Dendritic cell treated with granulocyte-macrophage colony-stimulating factor and Interleukin-4, amounts not matched to agents 40 ng/mL and 50 ng/mL, for 4 days (primary cell): ENCODE data around the gene ENPP3.

Experiments
- H3K27ac Mint-ChIP-seq: one replicate; pipeline ENCODE4 v1.8.0; 2022; ENCODE audit warnings: mild to moderate bottlenecking, mixed read lengths
- H3K27me3 Mint-ChIP-seq: one replicate; pipeline ENCODE4 v1.8.0; 2022; ENCODE audit warnings: mild to moderate bottlenecking, mixed read lengths
- H3K36me3 Mint-ChIP-seq: one replicate; pipeline ENCODE4 v1.8.0; 2022; ENCODE audit warnings: low read depth, mixed read lengths
- H3K4me1 Mint-ChIP-seq: one replicate; pipeline ENCODE4 v1.8.0; 2022; ENCODE audit warnings: low read depth, mixed read lengths
- H3K4me3 Mint-ChIP-seq: one replicate; pipeline ENCODE4 v1.8.0; 2022; ENCODE audit warnings: mild to moderate bottlenecking, moderate library complexity, mixed read lengths
- H3K9me3 Mint-ChIP-seq: one replicate; pipeline ENCODE4 v1.8.0; 2022; ENCODE audit warnings: mixed read lengths
- intact Hi-C: fragments of 100-400 bp; cut with micrococcal nuclease; formaldehyde crosslinking; loops from one replicate; pipeline ENCODE4 v1.15.0; 2022

Gene ENPP3

DNA sequence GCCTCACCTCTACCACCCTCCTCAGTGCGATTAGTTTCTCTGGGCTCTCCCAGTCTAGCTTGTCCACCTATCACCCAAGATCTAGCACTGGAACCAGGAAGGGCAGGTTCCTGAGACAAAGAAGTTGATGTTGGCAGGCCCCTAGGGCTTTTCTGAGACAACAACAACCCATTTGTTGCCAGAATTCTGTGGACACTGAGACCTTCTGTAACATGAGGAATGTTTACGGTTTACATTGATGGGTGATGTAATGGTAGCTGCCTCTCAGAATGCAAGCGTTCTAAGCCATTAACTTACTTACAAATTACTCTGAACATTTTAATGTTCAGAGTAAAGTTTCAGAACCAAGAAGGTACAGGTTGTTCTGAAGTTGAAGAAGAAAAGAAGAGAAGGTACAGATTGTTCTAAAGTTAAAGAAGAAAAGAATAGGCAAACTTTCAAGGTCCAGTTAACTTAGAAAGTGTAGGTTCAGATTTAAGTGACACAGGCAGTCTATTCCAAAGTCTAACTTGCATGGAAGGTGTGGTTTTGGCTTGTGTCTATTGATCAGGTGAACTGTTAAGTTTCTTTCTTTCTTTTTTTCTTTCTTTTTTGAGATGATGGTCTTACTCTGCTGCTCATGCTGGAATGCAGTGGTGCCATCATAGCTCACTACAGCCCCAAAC, 5.3 kb upstream of the ENPP3 start:
- Mint-ChIP-seq H3K9me3 (no peaks in the 10 kb centered on the region), H3K27ac (no peak overlapping the region), H3K4me1 (no peaks in the 10 kb centered on the region), H3K4me3 (no peak overlapping the region), H3K36me3 (peaks cover 8% of the 10 kb centered on the region), H3K27me3 (peaks cover 2% of the 10 kb centered on the region)
- intact Hi-C loops, result no loop called here

DNA sequence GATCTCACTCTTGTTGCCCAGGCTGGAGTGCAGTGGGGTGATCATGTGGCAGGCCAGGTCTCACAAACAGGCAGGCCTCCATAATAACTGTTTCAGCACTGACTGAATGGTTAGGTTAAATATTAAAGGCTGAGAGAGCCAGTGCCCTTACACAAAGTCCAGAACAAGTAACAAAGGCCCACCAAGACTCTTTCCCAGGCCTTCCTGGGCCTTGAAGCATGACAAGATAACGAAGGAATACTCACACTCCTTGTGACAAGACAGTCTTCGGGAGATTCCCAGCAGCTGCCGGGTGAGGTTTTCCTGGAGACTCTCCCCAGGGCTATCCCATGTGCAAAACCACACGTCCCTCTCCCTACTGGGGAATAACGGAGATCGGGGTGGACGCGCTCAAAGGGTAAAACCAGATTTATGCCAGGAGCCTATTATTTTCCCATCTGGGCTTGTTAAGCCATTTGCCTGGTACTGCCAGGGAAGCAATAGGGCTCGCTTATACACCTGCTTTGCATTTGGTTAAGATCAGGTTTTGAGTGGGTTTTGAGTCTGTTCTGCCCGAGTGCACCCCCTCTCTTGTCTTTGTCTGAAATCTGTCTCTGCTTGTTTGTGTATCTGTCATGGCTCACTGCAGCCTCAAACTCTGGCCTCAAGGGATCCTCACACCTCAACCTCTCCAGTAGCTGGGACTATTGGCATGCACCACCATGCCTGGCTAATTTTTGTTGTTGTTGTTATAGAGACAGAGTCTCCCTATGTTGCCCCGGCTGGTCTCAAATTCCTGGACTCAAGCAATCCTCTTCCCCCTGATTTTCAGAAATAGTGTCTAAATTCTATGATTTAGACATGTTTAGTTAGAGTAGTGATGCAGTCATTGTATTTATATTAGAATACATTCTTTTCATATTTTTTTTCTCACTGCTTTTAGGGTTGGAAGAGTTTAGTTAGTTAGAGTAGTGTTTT, 1.4 kb upstream of the ENPP3 start:
- H3K27ac Mint-ChIP-seq, result no peak overlapping the region
- peaks cover 2% of the 10 kb centered on the region for H3K27me3 Mint-ChIP-seq
- no peak overlapping the region for H3K4me3 Mint-ChIP-seq
- no peaks in the 10 kb centered on the region for H3K36me3 Mint-ChIP-seq
- H3K4me1 Mint-ChIP-seq, result no peaks in the 10 kb centered on the region
- intact Hi-C loops, result no loop called here
- H3K9me3 Mint-ChIP-seq, result no peaks in the 10 kb centered on the region

DNA sequence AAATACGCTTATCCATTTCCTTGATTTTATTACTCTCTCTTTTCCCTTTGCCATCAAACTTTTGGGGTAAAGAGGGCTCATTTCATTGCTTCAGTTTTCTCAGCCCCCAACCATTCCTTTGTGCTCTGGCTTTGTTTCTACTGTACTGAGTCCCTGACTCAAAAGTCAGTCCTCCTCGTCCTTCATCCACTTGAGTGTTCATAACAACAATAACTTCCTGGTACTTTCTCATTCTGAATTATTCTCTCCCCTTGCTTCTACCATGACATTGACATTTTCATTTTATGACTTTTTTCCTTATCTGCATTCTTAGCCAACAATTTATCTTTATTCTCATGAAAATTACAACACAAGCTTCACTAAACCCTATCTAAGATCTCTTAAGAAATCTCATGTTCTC, 911 bp downstream of the ENPP3 start:
- intact Hi-C loops, result no loop called here
- Mint-ChIP-seq H3K36me3 (no peaks in the 10 kb centered on the region), H3K4me1 (no peaks in the 10 kb centered on the region), H3K27me3 (no peaks in the 10 kb centered on the region), H3K4me3 (no peak overlapping the region), H3K27ac (no peak overlapping the region), H3K9me3 (no peaks in the 10 kb centered on the region)

DNA sequence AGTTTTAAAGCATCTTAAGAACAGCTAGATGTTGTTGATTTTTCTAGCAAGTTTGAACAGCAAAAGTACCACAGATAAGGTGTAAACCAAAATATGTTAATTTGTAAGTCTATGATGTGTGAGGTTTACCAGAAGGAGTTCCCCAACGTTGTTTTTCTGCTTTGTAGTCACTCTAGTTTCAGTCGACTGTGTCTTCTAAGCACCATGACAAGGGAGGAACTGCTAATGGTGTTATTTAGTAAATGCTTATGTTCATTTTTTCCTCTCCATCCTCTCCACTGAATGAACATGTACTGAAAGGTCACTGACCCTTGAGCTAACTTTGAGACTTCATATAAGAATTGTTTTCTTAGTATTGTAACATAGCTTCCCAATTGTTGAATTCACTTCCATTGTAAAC, 3.0 kb downstream of the ENPP3 start:
- Mint-ChIP-seq H3K4me3 (no peak overlapping the region), H3K4me1 (no peaks in the 10 kb centered on the region), H3K9me3 (no peaks in the 10 kb centered on the region), H3K27ac (no peak overlapping the region), H3K36me3 (no peaks in the 10 kb centered on the region), H3K27me3 (no peaks in the 10 kb centered on the region)
- intact Hi-C loops, result no loop called here

DNA sequence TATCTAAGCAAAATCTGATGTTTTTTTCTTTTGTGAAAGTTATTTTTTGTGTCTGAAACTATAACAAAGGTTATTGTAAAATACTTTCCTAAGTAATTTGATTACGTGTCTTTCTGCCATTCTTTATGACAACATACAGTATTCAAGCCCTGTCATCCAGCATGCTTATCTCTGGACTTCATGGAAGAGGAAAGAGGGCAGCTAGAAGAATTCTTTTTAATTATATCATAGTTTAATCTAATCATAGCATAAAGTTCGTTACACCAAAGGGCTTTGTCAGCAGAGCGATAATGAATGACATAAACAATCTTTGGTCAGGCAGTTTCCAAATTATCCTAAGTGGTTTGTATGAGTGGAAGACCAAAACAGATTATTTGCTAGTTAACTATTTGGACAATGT, 3.5 kb downstream of the ENPP3 start:
- no peaks in the 10 kb centered on the region for H3K27me3 Mint-ChIP-seq
- H3K9me3 Mint-ChIP-seq, result no peaks in the 10 kb centered on the region
- no peaks in the 10 kb centered on the region for H3K4me1 Mint-ChIP-seq
- no peak overlapping the region for H3K27ac Mint-ChIP-seq
- no peak overlapping the region for H3K4me3 Mint-ChIP-seq
- H3K36me3 Mint-ChIP-seq, result no peaks in the 10 kb centered on the region
- intact Hi-C loops, result no loop called here

DNA sequence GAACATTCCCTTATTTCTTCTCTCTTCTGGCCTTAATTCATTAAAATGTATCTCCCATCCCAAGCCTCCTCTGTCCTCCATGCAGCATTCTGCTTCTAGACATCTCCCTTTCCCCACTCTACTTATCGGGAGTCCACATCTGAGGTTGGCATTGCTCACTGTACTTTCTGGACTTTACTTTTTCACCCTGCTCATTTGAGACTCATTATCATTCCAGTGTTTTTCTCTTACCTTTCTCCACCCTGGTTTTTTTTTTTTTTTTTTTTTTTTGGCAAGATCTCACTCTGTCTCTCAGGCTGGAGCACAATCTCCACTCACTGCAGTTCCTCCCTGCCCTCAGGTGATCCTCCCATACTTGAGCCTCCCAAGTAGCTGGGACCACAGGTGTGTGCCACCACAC, 4.5 kb downstream of the ENPP3 start:
- no peaks in the 10 kb centered on the region for H3K4me1 Mint-ChIP-seq
- H3K4me3 Mint-ChIP-seq, result no peak overlapping the region
- no peaks in the 10 kb centered on the region for H3K9me3 Mint-ChIP-seq
- intact Hi-C loops, result no loop called here
- H3K27me3 Mint-ChIP-seq, result no peaks in the 10 kb centered on the region
- no peaks in the 10 kb centered on the region for H3K36me3 Mint-ChIP-seq
- no peak overlapping the region for H3K27ac Mint-ChIP-seq

DNA sequence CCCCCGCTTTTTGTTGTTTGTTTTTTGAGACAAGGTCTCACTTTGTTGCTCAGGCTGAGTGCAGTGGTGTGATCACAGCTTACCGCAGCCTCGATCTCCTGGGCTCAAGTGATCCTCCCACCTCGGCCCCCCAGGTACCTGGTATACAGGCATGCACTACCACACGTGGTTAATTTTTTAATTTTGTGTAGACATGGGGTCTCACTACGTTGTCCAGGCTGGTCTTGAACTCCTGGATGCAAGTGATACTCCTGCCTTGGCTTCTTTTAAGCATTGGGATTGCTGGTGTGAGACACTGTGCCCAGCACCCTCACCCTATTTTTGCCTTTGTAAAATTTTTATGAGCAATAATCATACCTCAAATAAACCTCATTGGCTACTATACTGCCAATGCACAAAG, 5.5 kb downstream of the ENPP3 start:
- intact Hi-C loops, result no loop called here
- H3K4me1 Mint-ChIP-seq, result no peaks in the 10 kb centered on the region
- no peak overlapping the region for H3K27ac Mint-ChIP-seq
- no peaks in the 10 kb centered on the region for H3K36me3 Mint-ChIP-seq
- no peaks in the 10 kb centered on the region for H3K27me3 Mint-ChIP-seq
- no peak overlapping the region for H3K4me3 Mint-ChIP-seq
- no peaks in the 10 kb centered on the region for H3K9me3 Mint-ChIP-seq

DNA sequence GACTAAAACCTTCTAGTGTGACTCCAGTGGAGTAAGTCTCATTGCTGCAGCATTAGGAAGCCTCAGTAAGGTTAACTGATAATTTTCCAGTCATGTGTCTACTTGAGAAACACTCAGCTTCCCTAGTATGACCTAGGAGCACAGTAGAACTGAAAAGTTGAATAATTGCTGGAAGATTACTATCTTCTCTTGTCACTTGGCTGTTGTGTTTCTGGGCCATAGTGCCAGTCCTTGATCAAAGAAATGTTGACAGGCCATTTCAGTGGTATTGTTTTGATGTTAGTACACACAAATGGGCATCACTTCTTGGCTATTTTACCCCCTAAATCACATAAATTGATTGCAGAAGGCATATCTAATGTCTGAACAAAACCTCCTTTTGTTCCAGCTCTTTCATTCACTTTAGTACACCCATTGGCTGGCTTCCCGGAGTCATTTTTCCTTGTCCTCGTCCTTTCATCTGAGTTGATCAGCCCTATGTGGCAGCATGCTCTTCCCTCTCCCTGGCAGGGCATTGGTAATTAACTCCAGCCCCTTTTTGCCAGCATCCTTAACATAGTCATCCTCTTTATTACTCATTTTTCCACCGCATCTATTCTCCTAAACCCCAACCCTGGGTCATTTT, 6.0 kb downstream of the ENPP3 start:
- no peaks in the 10 kb centered on the region for H3K27me3 Mint-ChIP-seq
- H3K4me3 Mint-ChIP-seq, result no peak overlapping the region
- H3K27ac Mint-ChIP-seq, result no peak overlapping the region
- H3K4me1 Mint-ChIP-seq, result no peaks in the 10 kb centered on the region
- no peaks in the 10 kb centered on the region for H3K9me3 Mint-ChIP-seq
- intact Hi-C loops, result no loop called here
- no peaks in the 10 kb centered on the region for H3K36me3 Mint-ChIP-seq

DNA sequence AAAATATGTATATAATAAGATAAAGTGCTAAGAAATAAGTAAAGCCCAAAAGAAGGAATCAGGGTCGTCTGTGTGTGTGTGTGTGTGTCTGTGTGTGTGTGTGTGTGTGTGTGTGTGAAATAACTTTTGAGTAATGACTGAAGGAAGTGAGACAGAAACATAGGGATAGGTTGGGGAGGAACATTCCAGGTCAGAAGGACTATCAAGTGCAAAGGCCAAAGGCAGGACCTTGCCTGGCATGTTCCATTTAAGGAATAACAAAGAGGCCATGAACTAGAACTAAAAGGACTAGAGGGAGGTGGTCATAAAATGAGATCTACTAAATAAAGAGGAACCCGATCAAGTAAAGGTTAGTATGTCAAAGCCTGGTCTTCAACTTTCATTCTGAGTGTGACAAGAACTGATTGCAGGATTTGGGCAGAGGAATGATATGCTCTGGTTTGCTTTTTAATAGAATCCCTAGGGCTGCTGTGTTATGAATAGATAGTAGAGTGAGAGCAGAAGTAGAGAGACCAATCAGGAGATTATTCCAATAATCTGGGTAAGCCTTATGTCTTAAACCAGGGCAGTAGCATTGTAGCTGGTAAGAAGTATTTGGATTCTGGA, 6.9 kb downstream of the ENPP3 start:
- Mint-ChIP-seq H3K4me1 (no peaks in the 10 kb centered on the region), H3K27ac (no peak overlapping the region), H3K36me3 (no peaks in the 10 kb centered on the region), H3K9me3 (no peaks in the 10 kb centered on the region), H3K27me3 (no peaks in the 10 kb centered on the region), H3K4me3 (no peak overlapping the region)
- intact Hi-C loops, result no loop called here

DNA sequence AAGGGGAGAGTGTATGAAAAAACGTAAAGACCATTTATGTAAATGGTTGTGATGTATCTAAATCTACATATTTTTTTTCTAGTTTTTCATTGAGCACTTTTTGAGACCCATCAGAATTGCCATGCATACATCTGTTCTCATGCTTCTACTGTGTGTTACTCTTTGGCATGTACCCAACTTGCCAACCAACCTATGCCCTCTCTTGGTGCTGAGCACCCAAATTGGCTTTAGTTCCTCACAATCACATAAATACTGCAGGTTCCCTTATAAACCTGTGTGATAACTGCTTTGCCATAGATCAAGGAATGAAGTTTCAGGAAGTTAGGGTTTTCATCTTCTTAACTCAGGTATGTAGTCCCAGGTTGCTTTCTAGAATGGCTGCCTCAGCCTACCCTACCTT, 7.8 kb downstream of the ENPP3 start:
- no peaks in the 10 kb centered on the region for H3K36me3 Mint-ChIP-seq
- H3K4me1 Mint-ChIP-seq, result no peaks in the 10 kb centered on the region
- H3K9me3 Mint-ChIP-seq, result no peaks in the 10 kb centered on the region
- H3K4me3 Mint-ChIP-seq, result no peak overlapping the region
- H3K27me3 Mint-ChIP-seq, result no peaks in the 10 kb centered on the region
- no peak overlapping the region for H3K27ac Mint-ChIP-seq
- intact Hi-C loops, result no loop called here

DNA sequence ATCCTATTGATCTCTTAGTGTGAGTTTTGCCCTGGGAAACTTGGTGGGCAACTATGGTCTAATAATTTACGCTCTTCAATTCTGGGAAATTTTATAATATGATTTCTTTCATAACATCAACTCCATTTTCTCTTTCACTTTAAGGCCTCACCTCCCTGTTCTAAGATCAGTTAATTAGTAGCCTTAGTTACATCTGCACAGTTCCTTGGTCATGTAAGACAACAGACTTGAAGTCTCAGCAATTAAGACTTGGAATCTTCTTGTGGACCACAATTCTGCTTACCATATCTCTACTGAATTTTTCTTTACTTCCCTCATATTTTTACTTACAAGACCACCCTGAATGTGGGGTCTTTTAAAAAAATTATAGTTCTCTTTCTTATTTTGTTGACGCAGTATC, 8.7 kb downstream of the ENPP3 start:
- no peaks in the 10 kb centered on the region for H3K36me3 Mint-ChIP-seq
- no peaks in the 10 kb centered on the region for H3K4me1 Mint-ChIP-seq
- no peak overlapping the region for H3K27ac Mint-ChIP-seq
- no peaks in the 10 kb centered on the region for H3K9me3 Mint-ChIP-seq
- H3K27me3 Mint-ChIP-seq, result no peaks in the 10 kb centered on the region
- H3K4me3 Mint-ChIP-seq, result no peak overlapping the region
- intact Hi-C loops, result no loop called here

DNA sequence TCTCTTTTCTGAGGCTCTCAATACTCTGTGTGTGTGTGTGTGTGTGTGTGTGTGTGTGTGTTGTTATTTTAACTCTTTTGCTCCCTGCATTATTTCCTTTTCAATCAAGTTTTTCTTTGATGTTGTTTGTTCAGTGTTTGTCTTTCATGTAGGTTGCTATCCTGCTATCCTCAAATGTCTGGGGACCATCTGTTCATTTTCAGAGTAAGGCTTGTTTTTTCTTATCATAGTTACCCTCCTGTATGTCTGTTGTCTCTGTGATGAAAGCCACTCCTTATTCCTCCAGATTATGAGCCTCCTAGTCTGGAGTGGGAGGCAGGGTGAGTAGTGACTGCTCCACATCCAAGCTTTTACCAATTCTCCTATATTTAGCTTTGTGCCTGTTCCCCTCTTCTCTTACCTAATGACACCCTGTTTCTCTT, 9.2 kb downstream of the ENPP3 start:
- intact Hi-C loops, result no loop called here
- H3K27ac Mint-ChIP-seq, result no peak overlapping the region
- H3K4me1 Mint-ChIP-seq, result no peaks in the 10 kb centered on the region
- no peak overlapping the region for H3K4me3 Mint-ChIP-seq
- no peaks in the 10 kb centered on the region for H3K36me3 Mint-ChIP-seq
- H3K9me3 Mint-ChIP-seq, result no peaks in the 10 kb centered on the region
- H3K27me3 Mint-ChIP-seq, result no peaks in the 10 kb centered on the region

DNA sequence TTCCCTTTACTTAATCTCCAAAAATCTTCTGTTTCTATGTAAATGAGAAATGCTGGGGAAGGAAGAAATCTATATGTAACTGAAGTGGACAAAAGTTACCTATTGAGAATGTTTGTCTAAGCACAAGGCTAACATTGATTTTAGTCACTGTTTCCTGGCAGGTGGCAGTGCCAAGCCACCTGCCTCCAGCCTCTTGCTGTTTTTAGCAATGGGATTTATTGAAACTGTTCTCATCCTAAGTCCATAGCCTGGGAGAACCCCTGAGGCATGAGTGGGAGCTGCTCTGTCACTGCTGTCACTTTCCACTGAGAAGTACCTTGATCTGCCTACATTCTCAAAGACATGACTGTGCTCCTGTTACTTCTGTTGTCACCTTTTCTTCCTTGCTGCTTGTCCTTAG, 14.7 kb downstream of the ENPP3 start:
- no peak overlapping the region for H3K27ac Mint-ChIP-seq
- H3K36me3 Mint-ChIP-seq, result no peaks in the 10 kb centered on the region

DNA sequence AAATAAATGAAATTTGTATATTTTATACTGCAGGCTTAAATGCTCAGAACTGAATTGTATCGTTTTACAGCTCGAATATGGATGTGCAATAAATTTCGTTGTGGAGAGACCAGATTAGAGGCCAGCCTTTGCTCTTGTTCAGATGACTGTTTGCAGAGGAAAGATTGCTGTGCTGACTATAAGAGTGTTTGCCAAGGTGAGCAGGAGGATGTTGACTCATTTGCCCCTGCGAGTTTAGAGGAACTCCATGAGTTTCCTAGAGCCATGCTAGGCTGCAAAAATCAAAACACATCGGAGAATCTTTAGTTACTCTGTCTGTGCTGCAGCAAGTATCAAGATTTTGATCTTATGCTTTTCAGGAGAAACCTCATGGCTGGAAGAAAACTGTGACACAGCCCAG, 15.4 kb downstream of the ENPP3 start:
- H3K4me3 Mint-ChIP-seq, result no peak overlapping the region
- intact Hi-C loops, result no loop called here
- H3K4me1 Mint-ChIP-seq, result no peaks in the 10 kb centered on the region
- no peaks in the 10 kb centered on the region for H3K9me3 Mint-ChIP-seq
- H3K36me3 Mint-ChIP-seq, result no peaks in the 10 kb centered on the region
- no peak overlapping the region for H3K27ac Mint-ChIP-seq
- no peaks in the 10 kb centered on the region for H3K27me3 Mint-ChIP-seq

More for the DNA sequence above, 14.7 kb downstream of the ENPP3 start:
- no peaks in the 10 kb centered on the region for H3K27me3 Mint-ChIP-seq
- intact Hi-C loops, result no loop called here
- no peaks in the 10 kb centered on the region for H3K9me3 Mint-ChIP-seq
- no peaks in the 10 kb centered on the region for H3K4me1 Mint-ChIP-seq
- no peak overlapping the region for H3K4me3 Mint-ChIP-seq
